Stimulated activated CD8-positive, alpha-beta memory T cell treated with anti-CD3 and anti-CD28 coated beads, Interleukin-2, amount 100 ng/mL, for 48 hours (primary cell): Measurements from ENCODE around the gene HCAR1.
"Not testable (repeated sequence)": the region's sequence is repeated elsewhere in the genome, so short reads cannot be mapped to it uniquely, and the experiment has no call there.

Experiments
- DNase-seq, 2 donors: peaks; one replicate each; pipeline ENCODE4 v3.0.0-alpha.2; 2020; ENCODE audit warnings: low read depth in 2 of 2

The HCAR1 gene

GRCh38 chr12:122721057-122721545 lies 9.5 kb downstream of the HCAR1 start:
- DNase-seq = no peak

DNA sequence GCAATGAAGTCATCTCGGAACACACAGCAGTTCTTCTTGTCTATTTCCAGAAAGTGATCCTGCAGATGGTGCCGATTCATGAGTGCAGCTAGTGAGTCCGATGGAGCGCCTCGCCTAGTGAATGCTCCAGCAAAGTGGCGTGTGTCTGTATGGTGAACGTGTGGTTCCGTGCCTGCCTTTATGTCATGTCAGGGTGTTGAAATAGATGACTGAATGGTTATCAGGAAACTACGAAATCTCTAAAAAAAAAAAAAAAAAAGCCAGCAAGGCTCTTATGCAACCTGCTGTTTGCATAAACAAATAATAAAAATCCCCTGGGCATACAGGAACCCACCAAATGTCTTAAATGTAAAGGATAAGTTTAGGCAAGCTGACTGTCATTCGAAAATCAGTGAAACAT lies 14.0 kb downstream of the HCAR1 start, which contains the start of gene HCAR3:
HCAR3 (minus strand) TSS at position 154 of the 400 bp plus-strand sequence; CDS start at position 80, 74 bp downstream.
- DNase-seq = not testable (repeated sequence)

GRCh38 chr12:122715211-122715610 lies 15.4 kb downstream of the HCAR1 start:
- not testable (repeated sequence) for DNase-seq

GRCh38 chr12:122713491-122714188 lies 17.0 kb downstream of the HCAR1 start:
- not testable (repeated sequence) for DNase-seq

DNA sequence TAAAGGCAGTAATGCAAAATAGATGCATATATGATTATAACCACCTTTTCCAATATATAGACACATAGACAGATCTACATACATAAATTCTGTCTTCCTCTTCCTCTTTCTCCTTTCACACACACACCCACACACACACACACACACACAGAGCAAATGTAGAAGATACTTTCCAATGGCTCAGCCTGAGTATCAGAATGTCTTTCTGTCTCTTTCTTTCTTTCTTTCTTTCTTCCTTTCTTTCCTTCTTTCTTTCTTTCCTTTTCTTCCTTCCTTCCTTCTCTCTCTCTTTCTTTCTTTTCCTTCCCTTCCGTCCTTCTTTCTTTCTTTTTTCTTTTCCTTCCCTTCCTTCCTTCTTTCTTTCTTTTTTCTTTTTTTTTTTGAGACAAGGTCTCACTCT lies 19.4 kb downstream of the HCAR1 start:
- not testable (repeated sequence) for DNase-seq

DNA sequence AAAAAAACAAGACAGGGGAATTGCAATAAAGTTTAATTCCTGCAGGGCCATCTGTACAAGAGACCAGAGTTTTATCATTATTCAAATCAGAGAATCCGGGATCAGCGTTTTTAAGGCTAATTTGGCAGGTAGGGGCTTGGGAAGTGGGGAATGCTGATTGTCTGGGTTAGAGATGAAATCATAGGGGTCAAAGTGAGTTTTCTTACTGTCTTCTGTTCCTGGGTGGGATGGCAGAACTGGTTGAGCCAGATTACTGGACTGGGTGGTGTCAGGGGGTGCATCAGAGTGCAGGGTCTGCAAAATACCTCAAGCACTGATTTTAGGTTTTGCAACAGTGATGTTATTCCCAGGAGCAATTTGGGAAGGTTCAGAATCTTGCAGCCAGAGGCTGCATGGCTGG lies 20.3 kb downstream of the HCAR1 start:
- DNase-seq = not testable (repeated sequence)

DNA sequence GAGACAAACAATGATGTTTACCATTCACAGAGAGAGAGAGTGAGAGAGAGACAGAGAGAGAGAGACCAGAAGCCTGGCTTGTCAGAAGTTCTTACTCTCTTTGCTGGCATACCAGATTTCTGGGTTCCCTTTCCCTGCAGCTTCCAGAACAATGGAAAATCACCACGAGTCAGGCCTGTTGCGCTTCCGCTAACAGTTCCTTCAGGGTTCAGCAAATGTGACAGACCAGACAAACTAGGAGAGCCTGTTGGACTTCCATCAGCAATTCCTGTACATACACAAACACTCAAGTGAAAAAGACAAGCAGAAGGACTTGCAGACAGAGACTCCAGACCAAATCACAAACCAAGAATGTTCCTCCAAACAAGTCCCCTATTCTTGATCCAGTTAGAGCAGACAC lies 21.4 kb downstream of the HCAR1 start:
- not testable (repeated sequence) for DNase-seq

- DNase-seq = not testable (repeated sequence)
Observed at GRCh38 chr12:122703841-122704240, 26.8 kb downstream of the HCAR1 start.

GRCh38 chr12:122702890-122703611 lies 27.6 kb downstream of the HCAR1 start, which contains the start of gene HCAR2:
Gene HCAR2 (minus strand): TSS chr12:122703357. CDS start chr12:122703283, 74 bp downstream.
- DNase-seq = not testable (repeated sequence)

DNA sequence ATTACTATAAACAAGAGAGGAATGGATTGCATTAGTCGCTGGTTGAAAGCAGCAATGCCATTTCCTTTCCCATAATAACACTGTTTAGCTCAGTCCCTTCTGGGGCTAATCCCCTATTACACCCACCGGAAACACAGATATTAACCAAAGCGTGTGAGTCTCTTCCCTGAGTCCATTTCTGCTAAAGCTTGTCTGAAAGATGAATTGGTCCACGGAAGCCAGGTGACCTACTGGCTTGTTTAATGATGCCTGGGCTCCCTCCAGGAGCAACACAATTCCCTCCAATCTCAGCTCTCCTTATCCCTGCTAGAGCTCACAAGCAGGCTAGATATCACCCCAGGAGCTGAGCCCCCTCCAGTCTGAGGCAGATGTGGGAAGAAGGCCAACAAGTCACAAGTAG lies 29.2 kb downstream of the HCAR1 start:
- DNase-seq = not testable (repeated sequence)

DNA sequence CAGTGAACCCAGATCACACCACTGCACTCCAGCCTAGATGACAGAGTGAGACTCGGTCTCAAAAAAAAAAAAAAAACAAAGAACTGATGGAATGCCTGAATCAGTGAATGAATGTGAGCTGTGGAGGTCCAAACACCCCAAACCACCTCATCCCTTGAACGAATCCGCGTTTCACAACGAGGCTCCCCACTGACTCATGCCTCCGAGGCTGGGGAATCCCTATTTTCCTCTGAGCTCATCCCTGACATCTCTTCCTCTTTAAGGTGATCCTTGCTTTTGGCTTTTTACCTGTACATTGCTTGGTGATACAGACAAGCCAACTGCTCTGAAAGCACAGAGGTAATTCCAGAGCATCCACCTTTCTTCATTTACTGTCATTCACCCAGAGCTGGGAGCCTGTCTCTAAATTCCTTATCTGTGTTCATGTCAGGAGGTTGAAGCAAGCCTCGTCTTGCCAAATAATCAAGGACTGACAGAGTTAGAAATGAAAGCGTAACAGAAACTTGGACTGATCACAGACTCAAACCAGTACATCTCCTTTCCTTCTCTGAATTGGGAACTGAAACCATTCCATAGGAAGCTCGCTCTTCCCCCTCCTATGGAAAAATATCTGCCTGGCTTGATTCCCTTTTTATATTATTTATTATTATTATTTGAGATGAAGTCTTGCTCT lies 30.5 kb downstream of the HCAR1 start:
- DNase-seq = not testable (repeated sequence)

GRCh38 chr12:122696922-122697321 lies 33.7 kb downstream of the HCAR1 start:
- not testable (repeated sequence) for DNase-seq

- no peak for DNase-seq
Observed at GRCh38 chr12:122691566-122691965, 39.1 kb downstream of the HCAR1 start.

DNA sequence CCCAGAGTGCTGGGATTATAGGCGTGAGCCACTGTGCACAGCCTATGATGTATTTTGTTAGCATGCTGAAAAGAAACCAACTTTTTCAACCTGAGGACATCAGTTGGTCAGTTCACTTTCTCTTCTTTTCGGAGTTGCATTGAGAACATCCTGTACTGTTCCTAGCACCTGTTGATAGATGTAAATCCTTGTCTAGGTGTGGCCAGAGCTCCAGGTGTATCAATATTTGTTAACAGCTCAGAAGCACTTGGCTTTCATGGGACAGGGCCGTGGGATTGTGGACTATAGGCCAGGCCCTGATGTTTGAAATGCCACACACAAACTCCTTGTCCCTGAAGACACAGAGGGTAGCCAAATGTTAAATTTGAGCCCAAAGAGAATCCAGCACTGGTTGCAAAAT lies 42.4 kb downstream of the HCAR1 start:
- DNase-seq = no peak

GRCh38 chr12:122687086-122687485 lies 43.6 kb downstream of the HCAR1 start:
- DNase-seq = no peak

- no peak for DNase-seq
Observed at GRCh38 chr12:122686538-122686937, 44.1 kb downstream of the HCAR1 start.

GRCh38 chr12:122684297-122684813 lies 46.3 kb downstream of the HCAR1 start:
- no peak for DNase-seq

DNA sequence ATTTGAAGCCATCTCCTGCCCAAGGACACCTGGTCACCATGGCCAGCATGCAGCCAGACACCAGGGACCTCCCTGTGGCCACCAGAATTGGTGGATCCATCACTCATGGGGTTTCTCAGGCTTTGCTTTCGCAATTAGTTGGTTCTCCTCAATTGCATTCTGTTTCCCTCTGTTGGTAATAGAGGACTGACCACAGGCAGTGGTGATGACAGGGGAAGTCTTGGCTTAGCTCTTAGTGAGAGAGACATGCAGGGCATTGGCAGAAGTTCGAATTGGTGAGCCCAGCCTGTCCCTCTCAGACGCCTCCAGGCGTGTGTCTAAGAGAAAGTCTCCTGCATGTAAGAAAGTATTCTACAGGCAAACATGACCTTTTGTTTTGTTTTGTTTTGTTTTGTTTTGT lies 48.8 kb downstream of the HCAR1 start:
- no peak for DNase-seq

DNA sequence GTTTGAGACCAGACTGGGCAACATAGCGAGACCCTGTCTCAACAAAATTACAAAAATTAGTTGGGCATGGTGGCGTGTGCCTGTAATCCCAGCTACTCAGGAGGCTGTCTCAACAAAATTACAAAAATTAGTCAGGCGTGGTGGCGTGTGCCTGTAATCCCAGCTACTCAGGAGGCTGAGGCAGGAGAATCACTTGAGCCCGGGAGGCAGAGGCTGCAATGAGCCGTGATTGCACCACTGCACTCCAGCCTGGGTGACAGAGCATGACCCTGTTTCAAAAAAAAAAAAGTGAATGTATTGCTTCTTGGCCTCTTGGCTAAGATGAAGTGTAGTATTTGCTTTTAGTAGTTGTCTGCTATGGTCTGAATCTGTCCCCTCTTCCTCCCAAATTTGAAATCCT lies 49.7 kb downstream of the HCAR1 start:
- not testable (repeated sequence) for DNase-seq

DNA sequence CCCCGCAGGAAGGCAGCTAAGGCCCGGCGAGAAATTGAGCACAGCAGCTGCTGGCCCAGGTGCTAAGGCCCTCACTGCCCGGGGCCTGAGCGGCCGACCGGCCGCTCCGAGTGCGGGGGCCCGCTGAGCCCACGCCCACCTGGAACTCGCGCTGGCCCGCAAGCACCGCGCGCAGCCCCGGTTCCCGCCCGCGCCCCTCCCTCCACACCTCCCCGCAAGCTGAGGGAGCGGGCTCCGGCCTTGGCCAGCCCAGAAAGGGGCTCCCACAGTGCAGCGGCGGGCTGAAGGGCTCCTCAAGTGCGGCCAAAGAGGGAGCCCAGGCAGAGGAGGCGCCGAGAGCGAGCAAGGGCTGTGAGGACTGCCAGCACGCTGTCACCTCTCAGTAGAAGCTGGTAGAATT lies 53.9 kb downstream of the HCAR1 start:
- DNase-seq = not testable (repeated sequence)
